NCI-H82 treated with DMSO at 0.1 percent for 48 hours (cell line): ENCODE data around the gene CLDN10.
"Not testable (repeated sequence)": the region's sequence is repeated elsewhere in the genome, so short reads cannot be mapped to it uniquely, and the experiment has no call there.

Experiments
- DNase-seq: peaks from one replicate; lab custom pipeline; 2025; ENCODE audit not compliant: unreplicated experiment; lab: John Stamatoyannopoulos, UW

CLDN10 gene

DNA sequence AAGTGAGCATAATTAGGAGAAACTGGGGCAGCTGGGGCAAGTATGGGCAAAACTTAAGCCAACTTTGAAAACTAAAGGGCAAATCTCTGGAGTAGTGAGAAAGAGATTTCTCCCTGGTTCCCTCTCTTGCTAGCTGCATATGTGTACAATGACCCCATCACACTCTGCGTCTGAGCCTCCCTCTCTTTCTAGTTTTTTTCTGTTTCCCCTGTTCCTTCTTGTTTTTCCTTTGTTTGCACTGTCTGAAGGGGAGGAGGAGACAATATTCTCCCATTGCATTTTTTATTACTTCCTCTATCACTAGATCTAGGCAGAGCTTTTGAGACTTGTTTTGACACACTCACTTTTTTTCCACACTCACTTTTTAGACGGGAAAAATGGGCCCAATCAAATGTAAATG, 11.2 kb upstream of the CLDN10 start:
- no peak for DNase-seq

DNA sequence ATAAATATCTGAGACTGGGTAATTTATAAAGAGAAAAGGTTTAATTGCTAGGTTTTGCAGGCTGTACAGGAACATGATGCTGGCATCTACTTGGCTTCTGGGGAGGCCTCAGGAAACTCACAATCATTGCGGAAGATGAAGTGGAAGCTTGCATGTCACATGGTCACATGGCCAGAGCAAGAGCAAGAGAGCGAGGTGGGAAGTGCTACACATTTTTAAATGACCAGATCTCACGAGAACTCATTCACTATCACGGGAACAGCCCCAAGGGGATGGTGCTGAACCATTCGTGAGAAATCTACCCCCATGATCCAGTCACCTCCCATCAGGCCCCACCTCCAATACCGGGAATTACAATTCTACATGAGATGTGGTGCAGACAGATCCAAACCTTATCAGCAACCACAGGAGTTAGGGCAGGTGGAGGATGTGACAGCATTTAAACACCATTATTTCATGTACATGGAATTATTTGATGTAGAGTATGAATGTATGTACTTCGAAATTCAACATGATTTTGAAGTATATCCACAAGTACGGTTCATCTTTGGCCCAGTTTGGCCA, 10.5 kb upstream of the CLDN10 start:
- no peak for DNase-seq

DNA sequence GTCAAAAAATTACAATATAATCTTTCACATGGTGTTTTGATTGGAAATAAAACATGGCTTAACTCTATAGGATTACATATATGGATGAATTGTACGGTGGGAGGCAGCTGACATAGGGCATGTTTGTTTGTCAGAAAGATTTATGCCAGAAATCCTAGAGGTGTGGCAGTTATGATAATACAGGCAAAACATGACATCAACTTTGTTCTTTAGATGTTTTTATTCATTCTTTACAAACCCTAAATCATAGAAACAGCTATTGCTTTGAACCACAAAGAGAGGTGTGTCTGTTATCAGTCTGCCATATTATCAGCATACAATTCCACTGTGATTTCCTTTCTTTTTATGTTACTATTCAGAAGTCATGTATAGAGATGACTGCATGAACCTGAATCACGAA, 8.2 kb upstream of the CLDN10 start:
- no peak for DNase-seq

DNA sequence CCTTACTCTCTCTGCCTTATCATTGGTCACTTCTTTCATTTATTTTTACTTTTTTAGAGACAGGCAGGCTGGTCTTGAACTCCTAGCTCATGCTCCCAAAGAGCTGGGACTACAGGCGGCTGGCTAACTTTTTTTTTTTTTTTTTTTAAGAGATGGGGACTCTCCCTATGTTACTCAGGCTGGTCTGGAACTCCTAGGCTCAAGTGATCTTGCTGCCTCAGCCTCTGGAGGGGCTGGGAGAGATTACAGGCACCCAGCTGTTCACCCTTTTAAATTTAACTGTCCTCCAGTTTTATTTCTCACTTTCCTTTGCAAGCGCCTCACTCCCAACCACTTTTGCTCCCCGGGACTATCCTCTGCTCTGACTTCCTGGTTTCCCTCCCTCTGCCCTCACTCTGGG, 5.6 kb upstream of the CLDN10 start:
- no peak for DNase-seq

DNA sequence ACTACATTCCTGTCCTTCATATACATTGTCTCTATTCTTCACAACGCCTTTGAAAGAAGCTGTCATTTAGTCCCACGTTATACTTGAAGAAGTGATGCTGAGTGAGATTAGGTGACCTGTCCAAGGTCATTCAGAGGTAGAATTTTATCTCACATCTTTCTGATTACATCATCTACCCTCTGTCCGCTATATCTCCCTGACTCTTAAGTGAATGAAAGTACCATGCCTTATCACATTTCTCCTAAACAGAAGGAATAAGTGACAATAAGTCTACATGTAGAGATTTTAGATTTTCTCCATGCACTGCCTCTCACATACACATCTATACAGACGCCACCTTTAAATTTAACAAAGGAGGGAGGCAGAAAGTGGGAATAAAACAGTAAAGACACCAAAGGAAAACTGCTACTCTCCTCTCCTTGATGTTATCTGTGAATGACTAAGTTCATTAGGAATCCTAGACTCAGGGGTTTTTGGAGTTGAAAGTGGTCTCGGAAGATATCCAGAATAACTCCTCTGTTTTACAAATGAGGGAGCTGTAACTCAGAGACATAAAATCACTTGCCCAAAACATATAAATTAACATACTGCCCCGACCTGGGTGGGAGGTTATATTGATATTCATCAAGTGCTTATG, 4.9 kb upstream of the CLDN10 start:
- DNase-seq: no peak

DNA sequence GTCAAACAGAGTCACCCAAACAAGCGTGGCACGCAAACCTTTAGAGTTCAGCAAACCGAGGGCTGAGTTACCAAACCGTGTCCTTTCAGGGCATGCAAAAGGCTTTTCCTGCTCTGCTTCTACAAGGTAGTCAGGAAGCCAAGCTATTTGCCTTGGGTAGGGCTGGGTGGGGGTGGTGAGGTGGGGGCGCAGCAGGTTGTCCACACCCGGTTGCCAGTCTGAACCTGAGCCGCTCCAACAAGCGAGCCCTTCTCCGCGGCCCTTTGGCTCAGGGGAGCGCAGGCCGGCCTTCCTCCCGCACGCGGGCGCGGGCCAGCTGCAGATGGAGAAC, 347 bp upstream of the CLDN10 start:
- DNase-seq: no peak

DNA sequence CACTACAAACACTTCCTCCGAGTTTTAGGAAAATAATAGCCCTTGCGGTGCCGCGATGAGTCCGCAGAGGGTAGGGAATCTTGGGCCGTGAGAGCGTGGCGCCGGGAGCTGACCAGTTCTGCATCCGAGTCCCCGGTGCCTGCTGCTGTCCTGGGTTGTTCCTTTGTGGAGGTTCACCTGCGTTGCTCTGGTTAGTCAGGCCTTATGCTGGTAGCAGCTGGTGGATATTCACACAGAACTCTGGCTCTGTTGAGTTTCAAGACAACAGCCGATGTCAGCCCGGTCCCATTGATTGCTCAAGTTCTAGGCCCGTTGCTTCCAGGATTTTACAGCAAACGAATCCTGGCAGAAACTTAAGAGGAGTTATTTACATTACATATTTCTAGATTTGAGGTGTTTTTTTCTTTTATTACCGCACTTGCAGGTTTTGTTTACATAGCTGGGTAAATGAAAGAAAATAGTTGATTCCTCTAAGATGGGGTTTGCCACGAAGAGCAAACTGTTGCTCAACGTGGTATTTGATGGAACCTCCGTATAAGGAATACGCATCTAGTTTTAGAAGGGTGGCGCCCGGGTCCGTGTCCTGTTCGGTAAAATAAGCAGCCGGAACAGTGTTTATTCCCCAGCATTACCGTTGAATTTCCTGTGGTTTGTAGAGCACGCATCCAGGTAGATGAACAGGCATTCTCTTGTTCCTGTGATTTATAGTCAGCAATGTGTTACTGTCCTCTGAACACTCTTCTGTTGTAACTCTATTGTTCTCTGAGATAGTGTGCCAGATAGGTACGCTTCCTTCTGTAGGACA, 1.3 kb downstream of the CLDN10 start:
- DNase-seq: no peak

DNA sequence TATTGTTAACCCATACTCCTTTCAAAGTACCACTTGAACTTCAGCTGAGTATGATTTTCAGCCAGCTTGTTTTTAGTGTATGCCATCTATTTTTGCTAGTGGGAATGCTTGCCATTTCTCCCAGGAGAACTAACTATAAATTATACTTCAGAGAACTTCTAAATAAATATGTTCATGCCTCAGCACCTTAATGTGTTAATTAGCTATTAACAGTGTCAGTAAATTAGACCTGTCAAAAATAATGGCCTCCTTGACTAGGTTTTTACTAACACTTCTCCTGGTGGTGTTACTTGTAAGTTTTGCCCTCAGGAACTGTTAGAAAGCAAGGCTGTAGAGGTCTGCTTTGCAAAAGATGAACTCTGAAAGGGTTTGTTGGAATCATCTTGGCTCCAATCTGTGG, 4.5 kb downstream of the CLDN10 start:
- DNase-seq: no peak

DNA sequence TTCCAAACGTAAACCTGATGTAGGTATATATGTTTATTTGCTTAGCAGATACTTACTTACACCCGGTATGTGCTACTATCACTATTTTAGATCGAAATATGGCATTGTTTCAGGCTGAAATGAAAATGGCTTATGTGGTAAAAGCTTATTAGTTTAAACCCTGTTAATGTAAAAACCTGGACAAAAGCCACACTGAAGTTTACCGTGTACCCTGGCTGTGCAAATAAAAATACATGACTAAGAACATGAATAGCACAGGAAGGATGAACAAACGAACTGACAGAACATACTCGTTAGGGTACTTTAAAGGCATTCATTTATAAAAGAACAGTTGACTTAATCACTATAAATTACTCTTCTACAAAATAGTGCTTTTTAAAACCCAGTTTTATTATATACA, 6.6 kb downstream of the CLDN10 start:
- DNase-seq: no peak

DNA sequence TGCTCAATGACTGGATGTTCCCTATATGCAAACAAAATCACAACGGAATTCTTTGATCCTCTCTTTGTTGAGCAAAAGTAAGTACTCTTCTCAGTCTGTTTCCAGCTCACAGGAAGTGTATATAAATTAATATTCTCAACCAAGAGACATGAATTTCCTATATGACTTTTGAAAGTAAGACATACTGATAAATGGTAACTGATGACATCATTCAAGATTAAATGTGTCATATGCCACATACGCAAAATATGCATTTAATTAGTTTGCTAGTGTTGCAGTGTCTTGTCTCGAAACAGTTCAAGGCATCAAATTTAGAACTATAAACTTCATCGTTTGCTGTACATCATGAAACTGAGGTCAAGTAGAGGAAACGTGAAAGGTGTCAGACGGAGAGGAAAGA, 7.9 kb downstream of the CLDN10 start:
- no peak for DNase-seq

DNA sequence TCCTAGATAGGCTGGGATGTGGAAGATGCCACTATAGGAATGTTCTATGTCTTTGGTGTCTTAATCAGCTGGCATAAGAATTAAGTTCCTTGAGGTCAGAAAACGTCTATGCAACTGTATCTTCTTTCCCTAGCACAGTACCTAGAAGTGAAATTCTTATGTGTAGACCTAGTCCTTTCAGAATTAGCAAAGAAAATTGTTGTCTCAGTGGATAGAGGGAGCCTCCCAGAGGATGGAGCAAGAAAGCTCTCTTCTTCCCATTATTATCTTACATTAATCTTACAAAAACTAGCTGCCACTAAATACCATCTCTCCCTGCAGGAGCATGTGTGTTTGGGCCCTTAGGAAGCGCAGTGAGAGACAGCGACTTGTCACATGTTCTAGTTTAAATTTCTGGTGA, 11.6 kb downstream of the CLDN10 start:
- DNase-seq: no peak

DNA sequence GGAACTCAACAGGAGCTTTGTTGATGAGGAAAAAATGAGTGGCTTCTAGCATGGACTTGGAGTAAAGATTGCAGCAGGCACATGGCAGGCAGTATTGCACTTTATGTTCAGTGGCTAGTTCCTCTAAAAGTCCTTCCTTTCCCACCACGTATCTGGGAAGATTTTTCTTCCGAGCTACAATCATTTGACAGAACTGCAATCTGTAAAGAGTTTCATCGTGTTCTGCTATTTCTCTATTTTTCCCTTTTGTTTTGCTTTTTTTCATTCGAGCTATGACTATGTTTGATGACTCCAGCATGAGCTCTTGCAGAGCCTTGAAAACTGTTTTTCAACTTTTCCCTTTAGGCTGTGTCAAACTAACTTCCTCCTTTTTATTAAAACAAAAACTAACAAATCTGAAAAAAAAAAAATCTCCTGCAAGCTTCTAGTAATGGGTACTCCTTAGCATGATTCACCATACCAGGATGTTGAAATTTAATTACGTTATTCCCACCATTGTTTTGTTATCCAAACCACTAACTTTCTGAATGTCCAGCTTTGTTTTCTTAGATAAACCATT, 12.3 kb downstream of the CLDN10 start:
- DNase-seq: no peak

DNA sequence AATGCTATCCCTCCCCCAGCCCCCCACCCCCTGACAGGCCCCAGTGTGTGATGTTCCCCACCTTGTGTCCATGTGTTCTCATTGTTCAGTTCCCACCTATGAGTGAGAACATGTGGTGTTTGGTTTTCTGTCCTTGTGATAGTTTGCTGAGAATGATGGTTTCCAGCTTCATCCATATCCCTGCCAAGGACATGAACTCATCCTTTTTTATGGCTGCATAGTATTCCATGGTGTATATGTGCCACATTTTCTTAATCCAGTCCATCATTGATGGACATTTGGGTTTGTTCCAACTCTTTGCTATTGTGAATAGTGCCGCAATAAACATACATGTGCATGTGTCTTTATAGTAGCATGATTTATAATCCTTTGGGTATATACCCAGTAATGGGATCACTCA, 13.2 kb downstream of the CLDN10 start:
- DNase-seq: not testable (repeated sequence)

DNA sequence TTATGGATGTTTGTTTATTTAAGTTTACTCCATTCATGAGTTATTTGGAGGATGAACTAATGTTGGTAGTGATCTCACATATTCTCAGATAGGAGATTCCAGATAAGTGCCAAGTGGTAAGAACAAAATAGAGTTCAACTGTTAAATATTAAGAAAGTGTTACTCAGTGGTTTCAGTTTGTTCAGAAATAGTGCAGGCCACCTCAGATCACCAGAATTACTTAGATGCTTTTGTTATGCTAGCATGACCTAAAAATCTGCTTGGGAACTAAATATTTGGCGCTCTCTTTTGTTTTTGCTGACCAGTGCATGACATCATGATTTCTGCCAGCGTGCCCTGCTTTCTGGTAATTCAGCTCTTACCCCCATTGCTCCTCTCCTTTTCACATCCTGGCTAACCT, 15.6 kb downstream of the CLDN10 start:
- no peak for DNase-seq

DNA sequence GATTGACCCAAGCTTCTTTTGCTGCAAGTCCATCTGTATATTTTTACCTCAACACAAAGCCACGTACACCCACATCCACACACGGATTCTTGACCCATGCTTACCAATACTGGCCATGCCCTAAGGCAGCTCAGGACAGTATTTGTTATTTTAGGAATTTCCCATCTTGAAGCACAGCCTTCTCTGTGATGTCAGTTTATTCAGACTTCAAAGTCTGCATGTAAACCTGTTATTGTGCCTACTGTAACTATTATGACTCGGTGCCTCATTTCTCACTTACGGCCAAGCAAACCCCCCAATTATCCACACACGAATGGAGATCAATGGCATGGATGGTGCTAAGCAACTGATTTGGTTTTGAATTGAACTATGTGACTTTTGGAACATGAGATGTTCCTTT, 17.5 kb downstream of the CLDN10 start:
- DNase-seq: no peak

DNA sequence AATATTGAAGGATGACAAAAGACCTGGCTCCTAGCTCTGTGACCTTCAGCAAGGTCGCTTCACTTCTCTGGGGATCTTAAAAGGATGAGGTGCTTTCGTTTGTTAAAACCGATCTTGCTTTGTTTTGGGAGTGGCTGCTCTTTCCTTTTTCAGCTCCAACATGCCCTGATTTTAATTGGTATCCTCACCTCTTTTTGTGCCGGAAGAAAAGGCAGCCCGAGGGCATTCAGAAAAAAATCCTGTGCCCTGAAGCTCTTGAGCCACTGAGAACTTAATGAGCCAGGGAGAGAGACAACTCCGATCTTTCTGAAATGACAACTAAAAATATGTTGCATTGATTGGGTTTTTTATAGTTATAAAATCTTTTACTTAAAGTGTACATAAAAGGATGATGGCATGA, 19.4 kb downstream of the CLDN10 start:
- no peak for DNase-seq

DNA sequence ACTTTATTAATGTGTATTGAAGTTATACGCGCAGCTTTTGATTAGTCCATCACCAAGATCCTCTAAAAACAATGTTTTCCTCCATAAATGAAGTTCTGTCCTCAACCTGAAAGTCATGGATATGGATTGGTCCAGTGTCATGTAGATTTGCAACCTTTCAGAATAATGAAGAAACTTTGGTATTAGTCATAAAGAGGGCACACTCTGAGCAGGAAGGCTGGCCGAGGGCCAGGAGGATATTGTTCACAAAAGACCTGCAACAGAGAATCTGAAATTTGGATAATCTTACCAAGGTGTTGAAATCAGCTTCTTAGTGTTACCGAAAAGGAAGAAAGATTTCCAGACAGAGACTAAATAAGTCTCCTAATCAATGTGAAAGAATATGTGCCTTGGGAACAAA, 20.7 kb downstream of the CLDN10 start:
- no peak for DNase-seq

DNA sequence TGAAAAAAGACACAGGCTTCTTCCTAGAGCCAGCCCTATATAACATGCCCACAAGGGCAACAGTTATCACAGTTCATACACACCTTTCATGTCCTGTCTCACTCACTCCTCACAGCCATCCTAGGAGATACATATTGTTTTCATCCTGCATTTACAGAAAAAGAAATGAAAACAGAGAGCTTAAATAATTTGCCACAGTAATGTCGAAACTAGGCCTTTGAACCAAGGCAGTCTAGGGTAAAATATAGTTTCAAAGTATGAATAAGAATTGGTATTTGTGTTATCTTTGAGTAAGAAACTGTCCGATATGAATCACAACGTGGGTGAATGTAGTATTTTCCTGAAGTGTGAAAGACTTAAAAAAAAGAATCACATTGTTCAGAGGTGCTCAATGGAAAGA, 26.8 kb downstream of the CLDN10 start:
- DNase-seq: no peak

DNA sequence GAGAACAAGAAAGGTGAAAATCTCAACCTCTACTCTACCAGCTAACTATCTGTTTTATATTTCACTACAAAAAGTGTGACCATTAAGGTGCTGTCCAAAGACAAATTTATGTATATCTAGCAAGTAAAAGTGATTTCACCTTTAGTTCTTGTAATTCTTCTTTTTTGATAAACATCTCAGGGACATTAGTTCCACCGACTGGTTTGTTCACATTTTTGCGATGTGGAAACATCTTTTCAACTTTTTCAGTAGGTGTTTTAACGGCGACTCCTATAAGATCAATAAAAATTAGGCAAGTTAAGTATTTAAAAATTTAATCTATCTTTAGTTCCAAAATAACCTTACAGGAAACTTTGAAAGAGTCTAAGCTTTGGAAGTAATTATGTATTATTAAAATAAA, 33.3 kb downstream of the CLDN10 start:
- no peak for DNase-seq

DNA sequence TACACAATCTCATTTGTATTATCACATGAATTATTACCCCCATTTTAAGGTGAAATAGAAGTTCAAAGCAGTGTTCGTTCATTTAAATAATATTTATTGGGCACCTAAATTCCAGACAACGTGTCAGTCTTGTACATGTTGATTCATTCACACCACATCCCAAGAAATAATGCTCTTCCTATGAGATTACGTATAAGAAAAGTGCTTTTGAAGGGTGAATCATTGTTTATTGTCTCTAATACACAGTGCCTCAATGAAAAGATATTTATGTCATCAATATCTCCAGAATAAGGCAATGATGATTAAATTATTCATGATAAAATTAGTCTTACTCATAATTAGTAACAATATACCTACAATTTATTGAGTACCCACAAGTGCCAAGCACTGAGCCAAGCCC, 35.6 kb downstream of the CLDN10 start:
- no peak for DNase-seq

DNA sequence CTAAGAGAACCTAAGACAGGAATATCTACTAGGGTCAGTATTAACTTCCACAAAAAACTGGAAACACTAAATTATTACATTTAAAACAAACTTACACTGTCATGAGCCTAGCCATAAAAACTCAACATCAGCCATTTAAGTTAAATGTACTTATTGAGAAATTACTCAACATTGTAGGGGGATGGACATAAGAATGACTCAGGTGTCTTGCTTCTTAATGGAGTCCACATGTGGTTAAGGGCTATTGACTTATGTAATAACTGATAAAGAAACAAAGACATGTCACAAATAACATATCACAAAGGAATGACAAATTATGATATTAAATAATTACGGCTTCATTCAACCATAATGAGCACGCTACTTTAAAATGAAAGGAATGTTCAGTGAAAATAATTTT, 36.2 kb downstream of the CLDN10 start:
- no peak for DNase-seq

DNA sequence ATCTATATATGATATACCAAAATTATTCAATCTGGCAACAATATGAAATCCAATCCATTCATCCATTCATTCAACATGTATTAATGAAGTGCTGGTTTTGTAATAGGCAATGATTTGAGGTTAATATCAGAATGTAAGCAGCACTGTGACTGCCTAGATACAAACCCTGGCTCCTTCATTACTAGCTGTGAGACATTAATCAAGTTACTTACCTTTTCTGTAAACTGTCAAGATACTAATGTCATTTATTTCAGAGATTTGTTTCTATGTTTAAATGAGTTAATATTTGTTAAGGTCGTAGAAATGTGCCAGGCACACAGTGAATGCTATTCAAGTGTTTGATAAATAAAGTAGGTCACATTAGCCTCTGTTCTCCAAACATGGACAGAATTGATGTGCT, 40.9 kb downstream of the CLDN10 start:
- DNase-seq: no peak
